Endothelial cell of umbilical vein (primary cell): ENCODE data around the gene TMLHE. TPM values are rescaled to one million over a fixed set of nuclear protein-coding genes. Genes with fewer than 3 reads are reported as not detected.

ENCODE experiments used
- BruUV-seq: library from RNA; stranded (reverse); fragments of 400-500 nt; replicated peaks from 2 replicates; lab custom pipeline; 2021; lab: Mats Ljungman, UMichigan
- CTCF ChIA-PET: fragments of 300-600, 350-600 bp; sonication (Branson Sonifier 250); formaldehyde crosslinking; loops from one replicate; lab custom pipeline; 2021; ENCODE audit warnings: antibody characterized with exemption, inconsistent platforms; lab: Charles Lee
- POLR2A ChIA-PET: fragments of 300-600, 350-600 bp; sonication (Branson Sonifier 250); formaldehyde crosslinking; loops from one replicate; lab custom pipeline; 2021; ENCODE audit warnings: antibody characterized with exemption, inconsistent platforms; lab: Charles Lee
- DNase-seq: peaks from one replicate; pipeline ENCODE4 v3.0.0-alpha.2; 2011; ENCODE audit warnings: low read depth, low spot score
- FAIRE-seq: peaks from 2 replicates; lab custom pipeline; 2011; peaks lifted over from hg19 to GRCh38; lab: Jason Lieb, UNC
- H2AFZ ChIP-seq: 2 replicates; pipeline ENCODE4 v1.6.0; 2012; ENCODE audit warnings: low read depth, low read length, control low read depth, inconsistent platforms
- H3K27ac ChIP-seq: 2 replicates; pipeline ENCODE4 v1.5.1; 2011; ENCODE audit warnings: low read depth, mild to moderate bottlenecking, control low read depth, low read length, moderate library complexity; ENCODE audit not compliant: insufficient read depth
- H3K27me3 ChIP-seq, 2 experiments: 2 replicates each; pipeline versions ENCODE4 v1.6.0 to v1.6.1; 2011; ENCODE audit warnings: low read length in 2 of 2, mixed read lengths in 1 of 2; ENCODE audit not compliant: control insufficient read depth in 2 of 2, insufficient read depth in 2 of 2
- H3K36me3 ChIP-seq, 2 experiments: 2 replicates in 1 of 2; 3 replicates in 1 of 2; pipeline ENCODE4 v1.5.1; 2011; ENCODE audit warnings: low read length in 2 of 2, mild to moderate bottlenecking in 1 of 2, moderate library complexity in 1 of 2; ENCODE audit not compliant: control insufficient read depth in 2 of 2, insufficient read depth in 2 of 2; ENCODE audit errors: extremely low read depth in 1 of 2
- H3K4me1 ChIP-seq: 3 replicates; pipeline ENCODE4 v1.5.1; 2011; ENCODE audit warnings: mild to moderate bottlenecking, low read length; ENCODE audit not compliant: control insufficient read depth, insufficient read depth; ENCODE audit errors: extremely low read depth
- H3K4me2 ChIP-seq: 2 replicates; pipeline ENCODE4 v1.6.1; 2011; ENCODE audit warnings: low read length, control low read depth, mixed read lengths; ENCODE audit not compliant: insufficient read depth
- H3K4me3 ChIP-seq, 3 experiments: fragments of 200-600 bp in 1 of 3; sonication (generic), shearing (Covaris generic) in 1 of 3; replicated peaks in 1 of 3; 2 replicates each; pipeline ENCODE4 v1.5.1; 2011 to 2016; ENCODE audit warnings: control low read depth in 3 of 3, low read length in 3 of 3, mild to moderate bottlenecking in 2 of 3, inconsistent platforms in 1 of 3, low read depth in 1 of 3, moderate library complexity in 1 of 3; ENCODE audit not compliant: insufficient read depth in 1 of 3
- H3K79me2 ChIP-seq: 2 replicates; pipeline ENCODE4 v1.6.0; 2012; ENCODE audit warnings: low read length, inconsistent platforms; ENCODE audit not compliant: control insufficient read depth, insufficient read depth
- H3K9ac ChIP-seq: replicated peaks from 2 replicates; pipeline ENCODE3; 2011; ENCODE audit warnings: low read length, control low read depth; ENCODE audit not compliant: insufficient read depth; ENCODE audit errors: extremely low read depth
- H3K9me1 ChIP-seq: replicated peaks from 3 replicates; pipeline ENCODE4 v1.6.0; 2011; ENCODE audit warnings: mild to moderate bottlenecking, low read length; ENCODE audit not compliant: control insufficient read depth, insufficient read depth; ENCODE audit errors: extremely low read depth
- H3K9me3 ChIP-seq: replicated peaks from 2 replicates; pipeline ENCODE4 v1.5.1; 2012; ENCODE audit warnings: low read length, inconsistent platforms; ENCODE audit not compliant: control insufficient read depth, insufficient read depth
- H4K20me1 ChIP-seq: replicated peaks from 2 replicates; pipeline ENCODE3; 2011; ENCODE audit warnings: mild to moderate bottlenecking, low read length; ENCODE audit not compliant: control insufficient read depth, insufficient read depth; ENCODE audit errors: extremely low read depth
- CTCF ChIP-seq, 2 donors: IDR thresholded peaks; 1 replicate in 1 of 2; 2 replicates in 1 of 2; pipeline ENCODE4 v1.5.1; 2011; ENCODE audit warnings: low read length in 2 of 2, mild to moderate bottlenecking in 2 of 2, moderate library complexity in 2 of 2, control low read depth in 1 of 2, inconsistent platforms in 1 of 2, low read depth in 1 of 2; ENCODE audit not compliant: insufficient read depth in 1 of 2; ENCODE audit errors: extremely low read depth in 1 of 2
- EZH2 ChIP-seq: IDR thresholded peaks from 2 replicates; pipeline ENCODE4 v1.6.1; 2012; ENCODE audit warnings: borderline replicate concordance, low read depth, mild to moderate bottlenecking, moderate library complexity, low read length, inconsistent platforms; ENCODE audit not compliant: severe bottlenecking
- FOS ChIP-seq: IDR thresholded peaks from 2 replicates; pipeline ENCODE4 v1.6.1; 2011; ENCODE audit warnings: mild to moderate bottlenecking, low read length, moderate library complexity, borderline replicate concordance; ENCODE audit not compliant: insufficient read depth
- GATA2 ChIP-seq: IDR thresholded peaks from 2 replicates; pipeline ENCODE4 v1.7.0; 2011; ENCODE audit warnings: low read depth, mild to moderate bottlenecking, moderate library complexity, mixed read lengths, low read length; ENCODE audit not compliant: insufficient read length, insufficient read depth
- JUN ChIP-seq: IDR thresholded peaks from 2 replicates; pipeline ENCODE4 v1.6.1; 2011; ENCODE audit warnings: borderline replicate concordance, low read depth; ENCODE audit not compliant: insufficient read length, insufficient read depth
- MAX ChIP-seq: IDR thresholded peaks from 2 replicates; pipeline ENCODE4 v1.6.1; 2011; ENCODE audit not compliant: insufficient read depth, insufficient read length
- MYC ChIP-seq: IDR thresholded peaks from one replicate; pipeline ENCODE4 v1.6.1; 2011; ENCODE audit warnings: mild to moderate bottlenecking, low read depth, low read length
- POLR2A ChIP-seq: IDR thresholded peaks from 2 replicates; pipeline ENCODE4 v1.6.1; 2012; ENCODE audit warnings: low read depth, mild to moderate bottlenecking, control low read depth, low read length
- POLR2AphosphoS5 ChIP-seq: IDR thresholded peaks from 2 replicates; pipeline ENCODE4 v1.6.1; 2012; ENCODE audit warnings: low read depth, mild to moderate bottlenecking, control low read depth, low read length, moderate library complexity; ENCODE audit not compliant: insufficient read depth
- dilution Hi-C: fragments of 300-500 bp; cut with MboI; formaldehyde crosslinking; loops from one replicate; pipeline ENCODE4 v1.15.0; 2019; ENCODE audit warnings: low sequenced_read_pairs; ENCODE audit not compliant: extremely low pct_ligation_motif_present
- intact Hi-C: fragments of 100-400 bp; cut with micrococcal nuclease; formaldehyde crosslinking; loops from one replicate; pipeline ENCODE4 v1.10.0; 2022
- polyA plus RNA-seq, 4 experiments: library from polyadenylated mRNA; depleted of rRNA in 3 of 4; stranded (reverse) in 3 of 4; unstranded in 1 of 4; fragments of >200 nt; gene quantifications; 2 replicates each; pipeline versions ENCODE4 v1.2.1 to v1.2.3, GENCODE V29; 2011 to 2012; ENCODE audit warnings: missing spikeins in 1 of 4
- total RNA-seq: library from RNA; stranded (reverse); gene quantifications from 2 replicates; pipeline ENCODE4 v1.2.3, GENCODE V29; 2021

Gene TMLHE
- total and polyA plus RNA-seq, 2 donors (not counting 3 experiments of a cell fraction or from before 2014, with no cell fraction given), result 6.3 to 12.1 TPM

- FAIRE-seq (no peak), DNase-seq (no peak)
- H3K36me3 ChIP-seq, result no peaks in the 10 kb centered on the region
- ChIA-PET POLR2A (no interaction called here), CTCF (no interaction called here)
- H3K27me3 ChIP-seq, result no peaks in the 10 kb centered on the region
- peaks cover 2% of the 10 kb centered on the region for H3K79me2 ChIP-seq
- no peaks in the 10 kb centered on the region for H3K4me1 ChIP-seq
- H3K27ac ChIP-seq, result no peak overlapping the region
- H3K9ac ChIP-seq, result no peak overlapping the region
- H4K20me1 ChIP-seq, result no peaks in the 10 kb centered on the region
- no peak overlapping the region for H3K4me2 ChIP-seq
- no peaks in the 10 kb centered on the region for H3K9me3 ChIP-seq
- no TSS peak for BruUV-seq
- H3K4me3 ChIP-seq, result no peak overlapping the region
- no peak for TF ChIP-seq GATA2
- no peak for TF ChIP-seq MAX
- no peak for TF ChIP-seq POLR2A
- dilution Hi-C loops, result no loop called here
- intact Hi-C loops, result loop anchor here (1.0 kb wide), 1 partner anchor 131 kb away; no protein-coding TSS in a partner anchor
- H2AFZ ChIP-seq, result no peak overlapping the region
- H3K9me1 ChIP-seq, result no peaks in the 10 kb centered on the region
These were observed 1.3 kb upstream of the TMLHE start for GRCh38 chrX:155613927-155614559.

- peak overlapping the region in 1 of 3 experiments; percentile 78 for H3K4me3 ChIP-seq
- TF ChIP-seq CTCF (IDR thresholded peaks at IDR 0.05; ENCODE audit: extremely low read depth in 1 of 2, insufficient read depth in 1 of 2, low read depth in 1 of 2, low read length in 2 of 2) (no peak), POLR2A (no peak), EZH2 (no peak), POLR2AphosphoS5 (no peak), MYC (no peak), GATA2 (no peak), FOS (no peak), MAX (no peak), JUN (no peak)
These were observed 1.4 kb downstream of the TMLHE start for GRCh38 chrX:155611302-155611701.

More at GRCh38 chrX:155611302-155611701, 1.4 kb downstream of the TMLHE start:
- no peaks in the 10 kb centered on the region for H4K20me1 ChIP-seq
- FAIRE-seq (no peak), DNase-seq (peak; percentile 1)
- no peak overlapping the region for H2AFZ ChIP-seq
- H3K36me3 ChIP-seq, result no peaks in the 10 kb centered on the region
- peak overlapping the region; percentile 62 for H3K27ac ChIP-seq
- peaks cover 6% of the 10 kb centered on the region for H3K79me2 ChIP-seq
- ChIA-PET POLR2A (no interaction called here), CTCF (no interaction called here)
- BruUV-seq, result no TSS peak
- peak overlapping the region; percentile 49 for H3K9ac ChIP-seq
- no peaks in the 10 kb centered on the region for H3K9me3 ChIP-seq
- H3K27me3 ChIP-seq, result no peaks in the 10 kb centered on the region
- H3K4me2 ChIP-seq, result peak overlapping the region; percentile 77
- intact Hi-C loops, result no loop called here
- no peaks in the 10 kb centered on the region for H3K4me1 ChIP-seq
- H3K9me1 ChIP-seq, result no peaks in the 10 kb centered on the region
- dilution Hi-C loops, result no loop called here
